HepG2 (cell line): Measurements from ENCODE around the gene TANGO2. TPM values are rescaled to one million over a fixed set of nuclear protein-coding genes. Genes with fewer than 3 reads are reported as not detected.

Experiments used
- CTCF ChIP-seq: sonication (generic); formaldehyde crosslinking; IDR thresholded peaks from 2 replicates; pipeline ENCODE4 v1.5.0; 2020; ENCODE audit warnings: mild to moderate bottlenecking, missing genetic modification reagents, moderate library complexity
- FOXA3 ChIP-seq: IDR thresholded peaks from 2 replicates; pipeline ENCODE4 v1.6.1; 2016; ENCODE audit warnings: missing genetic modification reagents, missing compliant biosample characterization
- MTF2 ChIP-seq: sonication (generic); formaldehyde crosslinking; IDR thresholded peaks from 2 replicates; pipeline ENCODE4 v1.5.0; 2020; ENCODE audit warnings: missing genetic modification reagents, borderline replicate concordance
- NFYC ChIP-seq: IDR thresholded peaks from 2 replicates; pipeline ENCODE4 v1.6.1; 2016; ENCODE audit warnings: missing genetic modification reagents, missing compliant biosample characterization
- NR2C2 ChIP-seq: sonication (generic); formaldehyde crosslinking; IDR thresholded peaks from 2 replicates; pipeline ENCODE4 v1.4.0; 2020; ENCODE audit warnings: missing genetic modification reagents, mild to moderate bottlenecking, moderate library complexity, borderline replicate concordance
- PCBP2 ChIP-seq: fragments of 200-400 bp; formaldehyde crosslinking; optimal IDR thresholded peaks from 2 replicates; pipeline ENCODE3; 2018; ENCODE audit warnings: low read length, low read depth; ENCODE audit not compliant: poor library complexity, severe bottlenecking
- PRDM4 ChIP-seq: sonication (generic); formaldehyde crosslinking; IDR thresholded peaks from 2 replicates; pipeline ENCODE4 v1.9.0; 2021; ENCODE audit warnings: missing genetic modification reagents, borderline replicate concordance
- RFX1 ChIP-seq: fragments of 450-650 bp; IDR thresholded peaks from 2 replicates; pipeline ENCODE4 v1.6.1; 2017
- SAP130 ChIP-seq: IDR thresholded peaks from 2 replicates; pipeline ENCODE4 v1.6.1; 2016; ENCODE audit warnings: low read depth
- ZBTB4 ChIP-seq: sonication (generic); formaldehyde crosslinking; IDR thresholded peaks from 2 replicates; pipeline ENCODE4 v1.4.0; 2020; ENCODE audit warnings: missing genetic modification reagents, mild to moderate bottlenecking, borderline replicate concordance
- ZNF20 ChIP-seq: sonication (generic); formaldehyde crosslinking; IDR thresholded peaks from 2 replicates; pipeline ENCODE4 v1.4.0; 2020; ENCODE audit warnings: mild to moderate bottlenecking, moderate library complexity, missing genetic modification reagents
- ZNF251 ChIP-seq: sonication (generic); formaldehyde crosslinking; IDR thresholded peaks from 2 replicates; pipeline ENCODE4 v1.9.0; 2021; ENCODE audit warnings: mild to moderate bottlenecking, missing genetic modification reagents
- ZNF350 ChIP-seq: sonication (generic); formaldehyde crosslinking; IDR thresholded peaks from 2 replicates; pipeline ENCODE4 v1.4.0; 2020; ENCODE audit warnings: mild to moderate bottlenecking, low read depth, missing genetic modification reagents, borderline replicate concordance
- ZNF710 ChIP-seq: sonication (generic); formaldehyde crosslinking; IDR thresholded peaks from 2 replicates; pipeline ENCODE4 v1.5.0; 2020; ENCODE audit warnings: mild to moderate bottlenecking, missing genetic modification reagents, borderline replicate concordance
- ZXDC ChIP-seq: sonication (generic); formaldehyde crosslinking; IDR thresholded peaks from 2 replicates; pipeline ENCODE4 v1.5.0; 2020; ENCODE audit warnings: mild to moderate bottlenecking, missing genetic modification reagents
- polyA plus RNA-seq, 8 experiments: library from polyadenylated mRNA; depleted of rRNA in 3 of 8; stranded (reverse) in 7 of 8; unstranded in 1 of 8; fragments of >200 nt; fragmentation: Illumina TruSeq in 4 of 8; extraction: Trizol in 4 of 8; gene quantifications; 2 replicates each; pipeline versions ENCODE4 v1.2.1 to v1.2.3, GENCODE V29; 2011 to 2016; ENCODE audit warnings: low read depth in 4 of 8, missing spikeins in 1 of 8, mixed read lengths in 1 of 8; ENCODE audit not compliant: insufficient read depth in 1 of 8
- total RNA-seq, 5 experiments: library from RNA; depleted of rRNA; stranded (reverse); fragments of >200 nt; fragmentation: Illumina TruSeq; extraction: Trizol; gene quantifications; 2 replicates each; pipeline ENCODE4 v1.2.3, GENCODE V29; 2016; ENCODE audit warnings: low read depth in 1 of 5

TANGO2 gene
- total and polyA plus RNA-seq, 2 of the 13 experiments (the other 11 are each of a cell fraction or from before 2014, with no cell fraction given), result 12.9 to 14.8 TPM

GRCh38 chr22:20084547-20085413, 63.9 kb downstream of the TANGO2 start (continued):
- TF ChIP-seq PRDM4 (CRISPR knock-in tag) (no peak), ZBTB4 (CRISPR knock-in tag) (no peak), FOXA3 (CRISPR knock-in tag) (0 out of 2 replicates have a peak, but pooled peaks have one; percentile 11), ZNF350 (no peak), ZNF710 (CRISPR knock-in tag) (0 out of 2 replicates have a peak, but pooled peaks have one; percentile 32), MTF2 (CRISPR knock-in tag) (no peak), ZNF251 (0 out of 2 replicates have a peak, but pooled peaks have one; percentile 1), NR2C2 (peak; percentile 83), PCBP2 (no peak), ZXDC (no peak), CTCF (CRISPR knock-in tag) (peak; percentile 77), SAP130 (CRISPR knock-in tag) (peak; percentile 59; the same call in 1 of the 2 replicates), NFYC (CRISPR knock-in tag) (no peak), RFX1 (no peak), ZNF20 (CRISPR knock-in tag) (no peak)
